ENCODE measurements around the gene FSTL4. TPM values are rescaled to one million over a fixed set of nuclear protein-coding genes. Genes with fewer than 3 reads are reported as not detected.

FSTL4 gene
- total RNA-seq, 1 experiment from 2014 or later: 1.1 TPM

DNA sequence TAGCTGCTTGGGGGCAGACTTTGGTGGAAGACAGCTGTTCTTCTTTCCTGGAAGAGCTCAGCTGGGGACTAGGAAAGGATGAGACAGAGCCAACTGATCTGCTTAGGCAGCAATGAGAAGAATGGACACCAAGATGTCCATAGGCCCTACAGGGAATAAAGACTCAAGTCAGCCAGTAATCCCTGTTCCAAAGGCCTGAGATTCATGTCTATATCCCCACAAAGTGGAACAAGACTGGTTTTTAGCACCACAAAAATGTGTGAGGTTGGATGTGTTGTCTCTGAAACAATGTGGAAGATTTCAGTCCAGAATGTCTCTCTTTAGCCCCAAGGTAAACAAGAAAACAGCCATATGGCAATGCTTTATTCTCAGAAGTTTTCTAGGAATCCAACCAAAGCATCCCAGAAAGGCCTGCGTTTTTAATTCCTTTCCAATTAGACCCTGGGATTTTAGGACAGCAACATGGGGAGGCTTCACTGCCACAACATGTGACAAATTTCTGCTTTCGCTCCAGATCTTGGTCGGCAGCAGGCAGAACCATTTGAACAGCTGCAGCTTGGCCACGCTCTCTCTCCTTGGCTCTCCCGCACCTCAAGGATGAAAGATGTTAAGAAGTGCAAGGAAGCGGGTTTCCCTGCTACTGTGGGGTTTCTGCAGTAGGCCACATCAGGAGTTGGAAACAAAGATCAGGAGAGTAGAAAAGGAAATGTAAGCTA, 245.1 kb downstream of the FSTL4 start:
- DNase-seq (ENCODE audit: low spot score): no peak

DNA sequence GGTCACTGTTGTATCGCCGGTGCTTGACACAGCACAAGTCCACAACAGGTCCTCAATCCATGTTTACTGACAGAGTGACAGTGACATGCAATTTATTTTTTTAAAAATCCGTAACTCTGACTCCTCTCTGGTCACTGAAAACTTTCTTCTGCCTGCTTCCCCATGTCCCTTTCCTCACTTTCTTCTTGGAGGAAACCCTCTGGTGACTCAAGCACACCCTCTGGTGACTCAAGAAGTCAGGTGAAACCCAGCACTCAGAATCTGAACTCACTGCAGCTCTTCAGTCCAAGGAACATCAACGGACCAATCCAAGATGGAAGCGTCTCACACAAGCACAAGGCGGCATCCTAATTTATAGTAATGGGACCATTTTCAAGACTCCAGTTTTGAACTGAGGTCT, 245.9 kb downstream of the FSTL4 start:
- no peak for DNase-seq (ENCODE audit: low spot score)

DNA sequence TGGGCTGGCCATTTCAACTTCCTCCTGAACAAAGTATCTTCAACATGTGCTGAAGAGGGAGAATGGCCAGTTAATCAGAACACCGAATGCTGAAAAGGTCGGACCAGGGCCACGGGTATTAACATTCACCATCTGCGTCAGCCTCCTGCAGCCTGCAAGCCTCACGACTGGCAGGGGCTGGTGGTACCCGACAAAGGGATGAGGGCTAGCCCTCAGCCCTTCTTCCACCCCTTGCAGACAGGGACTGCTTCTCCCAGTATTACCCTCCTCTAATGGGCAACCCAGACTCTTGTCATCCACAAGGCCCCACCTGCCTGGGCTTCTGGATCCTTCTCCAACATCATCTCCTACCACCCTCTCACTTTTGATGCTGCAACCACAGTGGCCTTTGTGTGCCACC, 246.6 kb downstream of the FSTL4 start:
- DNase-seq (ENCODE audit: low spot score): no peak

DNA sequence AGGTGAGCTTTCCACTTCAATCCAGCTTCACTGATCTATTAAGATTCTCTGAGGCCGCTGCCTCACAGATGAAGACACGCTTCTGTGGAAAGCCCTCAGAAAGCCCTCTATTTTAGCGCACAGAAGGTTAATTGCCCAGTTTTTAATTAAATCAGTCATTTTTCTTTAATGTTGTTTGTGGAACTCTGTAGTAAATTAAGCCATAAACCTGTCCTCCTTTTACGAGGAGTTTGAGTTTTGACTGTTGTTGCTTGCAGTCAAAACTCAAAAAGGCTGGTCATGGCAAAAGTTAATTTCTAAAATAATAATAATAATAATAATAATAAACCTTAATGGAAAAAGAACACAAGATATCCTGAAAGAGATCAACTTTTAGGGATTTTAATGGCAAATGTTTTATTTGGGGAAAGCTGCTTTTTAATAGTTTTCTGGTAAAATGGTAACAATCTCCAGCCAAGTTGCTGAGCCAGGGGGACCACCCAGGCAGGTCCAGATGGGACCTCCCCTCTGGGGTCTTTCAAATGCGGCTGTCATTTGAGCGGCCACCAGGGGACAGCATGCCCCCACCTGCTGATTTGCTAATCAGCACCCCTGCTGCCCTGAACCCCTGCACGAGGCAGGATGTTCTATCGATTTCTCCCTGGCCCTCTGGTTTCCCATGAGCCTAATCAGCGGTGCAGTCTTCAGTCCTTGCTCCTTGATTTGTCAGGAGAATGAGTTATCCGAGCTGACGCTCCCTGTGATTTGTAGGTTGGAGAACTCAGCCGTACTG, 247.2 kb downstream of the FSTL4 start:
- no peak for DNase-seq (ENCODE audit: low spot score)

DNA sequence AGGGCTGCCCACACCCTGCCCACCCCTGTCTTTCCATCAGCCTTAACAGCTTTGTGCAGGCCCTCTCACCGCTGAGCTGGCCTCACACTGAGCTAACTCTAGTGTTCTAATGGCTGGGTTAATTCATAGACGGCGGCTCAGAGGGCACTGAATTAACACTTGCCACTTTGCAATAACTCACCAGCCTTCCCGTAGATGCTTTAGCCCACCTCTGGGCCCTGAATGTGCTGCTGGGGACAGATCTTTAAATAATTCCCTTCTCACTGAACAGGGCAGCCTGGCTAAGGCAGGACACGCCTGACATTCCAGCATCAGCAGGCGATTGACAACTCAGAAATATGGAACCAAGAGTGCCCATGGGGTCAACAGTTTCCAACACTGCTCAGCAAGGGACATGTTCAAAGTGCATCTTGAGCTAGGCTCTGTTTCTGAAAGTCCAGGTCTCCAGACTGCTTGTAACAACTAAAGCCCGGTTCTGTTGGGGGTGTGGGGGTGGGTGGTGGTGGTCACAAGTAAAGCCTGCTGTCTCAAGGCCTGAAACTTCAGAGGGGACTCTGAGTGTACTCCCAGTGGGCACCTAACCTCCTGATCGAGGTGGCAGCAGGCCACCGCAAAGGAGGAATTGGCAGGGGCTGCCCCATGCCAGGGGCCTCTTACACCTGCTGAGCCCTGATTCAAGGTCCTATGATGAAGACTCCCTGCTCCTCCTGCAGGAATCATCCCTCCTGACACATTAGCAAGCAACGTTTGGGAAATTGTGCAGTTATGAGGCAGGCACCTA, 248.3 kb downstream of the FSTL4 start:
- no peak for DNase-seq (ENCODE audit: low spot score)

DNA sequence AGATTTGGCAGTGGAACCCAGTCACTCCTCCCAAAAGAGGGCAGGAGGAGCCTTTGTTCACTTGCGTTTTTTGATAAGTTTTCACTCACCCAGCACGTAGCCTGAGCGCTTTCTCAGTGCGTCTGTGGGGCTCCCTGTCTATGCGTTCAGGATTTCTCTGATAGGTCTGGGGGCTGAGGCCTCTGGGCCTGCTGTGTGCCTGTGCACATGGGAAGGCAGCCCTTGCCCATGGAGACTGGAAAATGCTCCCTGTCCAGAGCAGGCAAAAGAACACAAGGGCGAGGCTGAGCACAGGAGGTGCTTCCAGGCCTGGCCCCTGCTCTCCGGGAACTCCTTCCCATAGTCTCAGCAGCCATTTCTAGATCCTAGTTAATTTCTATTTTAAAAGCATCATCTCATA, 249.9 kb downstream of the FSTL4 start:
- no peak for DNase-seq (ENCODE audit: low spot score)

DNA sequence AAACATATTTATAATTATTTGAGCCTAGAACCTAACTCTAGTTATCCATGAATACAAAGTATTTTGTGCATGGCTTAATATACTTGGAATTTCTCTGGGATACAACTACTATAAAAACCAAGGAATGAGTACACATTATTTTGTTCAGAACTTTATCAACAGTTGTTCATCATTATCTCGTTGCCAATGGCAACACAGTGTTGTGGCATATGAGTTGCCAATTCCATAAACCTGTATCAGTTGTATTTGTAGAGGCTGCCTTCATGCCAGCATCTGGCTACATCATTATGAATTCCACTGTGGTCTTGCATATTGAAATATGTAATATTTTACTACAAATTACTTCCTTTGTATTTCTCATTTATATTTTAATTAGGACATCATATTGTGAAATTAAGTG, 250.4 kb downstream of the FSTL4 start:
- DNase-seq (ENCODE audit: low spot score): no peak

DNA sequence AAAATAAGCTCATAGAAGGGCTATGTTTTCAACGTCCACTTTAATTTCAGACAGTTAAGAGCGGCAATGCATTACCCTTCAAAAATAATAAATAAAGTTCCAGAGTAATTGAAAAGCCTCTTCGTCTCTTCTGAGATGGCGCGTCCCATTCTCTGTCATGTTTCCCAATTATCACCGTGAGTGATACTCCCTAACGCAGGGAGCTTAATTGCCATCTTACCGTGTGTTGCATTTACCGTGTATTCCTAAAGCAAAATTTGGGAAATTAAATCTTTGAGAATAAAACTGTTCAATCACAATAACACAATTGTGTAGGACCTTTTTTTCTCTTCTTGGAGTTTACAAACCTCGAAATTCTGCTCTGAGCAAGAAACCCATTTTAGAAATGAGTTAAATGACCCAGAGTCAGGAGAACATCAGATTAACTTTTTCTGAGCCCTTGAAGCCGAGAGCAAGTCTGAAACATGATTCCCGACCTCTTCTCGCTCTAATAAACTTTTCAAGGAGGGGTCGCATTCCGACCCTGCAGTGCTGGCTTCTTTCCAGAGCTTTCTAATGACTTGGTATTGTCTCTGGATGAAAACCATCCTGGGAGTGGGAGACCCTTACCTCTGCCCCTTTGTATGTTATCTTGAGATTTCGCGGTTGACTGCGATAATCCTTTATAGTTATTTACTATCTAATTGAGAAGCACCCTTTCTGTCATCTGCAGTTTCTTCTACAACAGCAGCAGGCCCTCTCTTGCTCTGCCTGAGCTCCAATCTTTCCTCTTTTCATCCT, 251.5 kb downstream of the FSTL4 start:
- no peak for DNase-seq (ENCODE audit: low spot score)

DNA sequence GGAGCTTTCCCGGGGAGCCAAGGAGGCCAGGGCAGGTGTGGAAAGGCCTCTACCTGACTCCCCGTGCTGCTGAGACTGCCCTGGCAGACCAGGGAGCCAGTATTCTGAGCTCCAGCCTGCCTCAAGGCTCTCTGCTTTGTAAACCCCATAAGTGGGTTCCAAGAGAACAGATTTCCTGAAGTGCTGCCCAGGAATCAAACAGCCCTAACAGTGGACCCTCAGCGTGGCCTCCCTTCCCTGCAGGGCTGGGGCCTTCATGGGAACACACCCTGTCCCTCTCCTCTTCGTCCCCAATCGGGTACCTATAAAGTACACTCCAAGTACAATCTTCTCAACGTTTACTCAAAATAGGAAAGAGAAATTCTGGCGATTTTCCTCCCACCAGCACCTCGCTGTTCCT, 252.5 kb downstream of the FSTL4 start:
- DNase-seq (ENCODE audit: low spot score): no peak

DNA sequence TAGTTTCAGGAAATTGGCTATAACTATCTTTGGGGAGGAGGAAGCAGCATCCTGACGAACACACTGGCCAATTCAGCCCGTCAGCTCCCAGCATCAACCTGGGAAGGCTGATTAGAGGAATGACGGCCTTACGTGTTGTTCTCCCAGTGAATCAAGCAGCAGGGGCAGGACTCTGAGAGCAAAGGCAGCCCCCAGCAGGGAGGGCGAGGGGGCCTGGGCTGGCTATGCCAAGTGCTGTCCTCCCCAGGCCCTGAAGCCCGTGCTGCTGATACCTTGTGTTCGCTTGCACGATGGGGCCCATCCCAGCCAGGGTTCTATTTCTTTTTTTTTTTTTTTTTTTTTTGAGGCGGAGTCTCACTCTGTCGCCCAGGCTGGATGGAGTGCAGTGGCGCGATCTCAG, 254.1 kb downstream of the FSTL4 start:
- no peak for DNase-seq (ENCODE audit: low spot score)

DNA sequence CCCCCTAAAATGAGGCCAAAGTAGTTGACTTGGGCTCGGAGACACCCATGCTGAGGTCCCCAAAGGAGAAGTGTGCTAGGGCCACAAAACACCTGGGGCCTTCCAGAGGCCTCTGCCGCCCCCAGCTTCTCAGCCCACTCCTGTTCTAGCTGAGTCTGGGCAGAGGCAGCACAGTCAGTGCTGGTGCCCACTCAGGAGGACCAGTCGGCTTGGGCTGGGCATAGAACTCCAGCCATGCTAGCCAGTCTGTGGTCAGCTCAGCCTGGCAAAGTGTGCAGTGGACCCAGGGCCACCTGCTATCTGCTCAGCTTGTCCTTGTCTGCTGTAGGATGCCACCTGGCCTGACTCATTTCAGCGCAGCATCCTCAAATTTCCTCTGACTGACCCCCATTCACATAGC, 254.6 kb downstream of the FSTL4 start:
- no peak for DNase-seq (ENCODE audit: low spot score)

DNA sequence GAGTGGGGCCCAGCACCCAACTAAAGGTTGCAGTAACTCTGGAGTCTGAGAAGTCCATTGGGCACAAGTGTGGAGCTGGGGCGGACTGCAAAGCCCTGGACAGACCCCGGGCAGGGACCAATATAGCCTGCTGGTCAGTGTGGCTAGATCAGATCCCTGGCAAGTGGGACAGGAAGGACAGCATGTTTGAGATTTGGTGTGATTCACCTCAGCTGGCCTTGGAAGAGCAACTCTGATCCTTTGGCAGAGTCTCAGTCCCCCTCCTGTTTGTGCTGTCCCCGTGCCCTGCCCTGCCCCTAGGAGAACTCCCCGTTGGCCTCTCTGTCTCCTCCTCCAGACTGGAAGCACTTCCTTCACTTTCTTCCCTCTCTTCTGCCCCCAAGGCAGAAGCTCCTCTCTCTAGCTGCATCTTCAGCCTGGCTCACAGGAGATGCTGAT, 255.3 kb downstream of the FSTL4 start:
- no peak for DNase-seq (ENCODE audit: low spot score)

DNA sequence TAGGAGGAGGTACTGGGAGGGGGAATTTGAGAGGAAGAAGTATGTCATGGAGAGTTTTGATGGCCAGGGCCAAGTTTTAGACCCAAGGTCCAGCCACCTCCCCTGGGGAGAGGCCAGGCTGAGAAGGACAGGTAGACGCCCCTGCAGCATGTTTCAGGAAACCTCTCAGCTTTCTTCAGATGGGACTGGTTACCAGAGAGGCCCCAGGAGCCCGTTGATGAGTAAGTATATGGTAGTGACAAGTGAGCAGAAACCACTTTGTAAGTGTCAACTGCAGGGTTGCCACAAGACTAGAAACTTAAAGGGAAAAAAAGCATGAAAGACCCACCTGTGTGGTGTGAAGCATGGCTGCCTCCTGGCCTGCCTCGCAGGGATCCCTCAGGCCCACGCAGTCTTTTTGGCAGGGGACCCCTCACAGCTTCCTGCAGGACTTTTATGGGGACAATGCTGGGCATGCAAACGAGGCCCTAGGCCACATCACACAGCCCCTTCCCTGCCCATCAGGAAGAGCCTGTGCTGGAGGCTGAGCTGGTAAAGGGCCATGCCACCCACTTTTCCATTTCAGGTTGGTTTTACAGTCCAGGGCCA, 255.9 kb downstream of the FSTL4 start:
- no peak for DNase-seq (ENCODE audit: low spot score)

DNA sequence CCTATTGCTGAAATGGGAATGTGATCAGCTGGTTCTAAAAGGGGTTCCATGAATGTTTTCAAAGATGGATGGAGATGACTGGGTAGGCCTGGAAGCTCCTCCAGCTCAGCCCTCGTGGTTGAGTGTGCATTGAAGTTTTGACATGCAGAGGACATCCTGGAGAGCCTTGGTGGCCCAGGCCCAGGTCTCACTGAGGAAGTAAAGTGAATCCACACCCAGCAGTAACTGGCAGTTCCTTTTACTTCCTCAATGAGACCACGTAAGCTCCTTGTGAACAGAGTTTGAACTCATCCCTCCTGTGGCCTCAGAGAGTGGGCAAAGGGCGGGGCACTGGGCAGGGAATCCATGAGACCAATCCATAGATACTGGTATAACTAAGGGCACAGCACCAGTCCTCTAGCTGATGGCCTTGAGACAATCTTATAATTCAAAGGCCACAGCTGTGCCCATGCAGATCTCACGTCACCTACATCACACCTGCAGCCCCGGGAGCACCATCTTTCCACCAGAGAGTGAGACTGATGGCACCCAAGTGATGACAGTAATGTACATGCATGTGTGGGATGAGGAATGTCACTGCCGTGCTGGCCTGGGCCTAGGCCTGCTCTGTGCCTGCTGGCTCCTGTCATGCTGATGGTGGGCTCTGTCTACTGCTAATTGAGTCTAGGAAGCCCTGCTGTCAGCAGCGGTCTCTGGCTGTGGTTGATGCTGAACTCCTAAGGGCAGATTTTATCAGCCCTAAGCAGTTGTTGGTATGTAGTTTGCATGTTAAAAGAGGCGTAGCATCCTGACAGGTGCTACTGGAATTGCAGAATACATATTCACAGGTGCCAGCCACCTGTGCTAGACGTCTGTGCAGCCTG, 257.8 kb downstream of the FSTL4 start:
- no peak for DNase-seq (ENCODE audit: low spot score)

DNA sequence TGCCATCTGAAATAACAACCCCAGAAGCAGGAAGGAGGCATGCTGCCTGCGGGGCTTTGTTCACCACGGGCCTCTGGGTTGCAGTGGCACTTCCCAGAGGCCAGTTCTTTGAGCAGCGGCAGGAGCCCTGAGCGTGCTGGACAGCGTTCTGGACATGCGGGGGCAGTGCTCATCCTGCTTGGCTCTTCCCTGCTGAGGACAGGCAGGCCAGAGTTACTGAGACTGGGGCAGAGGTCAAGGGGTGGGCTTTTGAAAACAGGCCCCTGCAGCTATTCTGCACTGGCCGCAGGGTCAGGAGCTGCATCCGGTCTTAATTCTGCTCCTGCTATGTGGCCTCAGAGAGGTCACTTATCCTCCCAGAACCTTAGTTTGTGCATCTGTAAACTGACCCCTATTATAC, 258.6 kb downstream of the FSTL4 start:
- DNase-seq (ENCODE audit: low spot score): no peak

DNA sequence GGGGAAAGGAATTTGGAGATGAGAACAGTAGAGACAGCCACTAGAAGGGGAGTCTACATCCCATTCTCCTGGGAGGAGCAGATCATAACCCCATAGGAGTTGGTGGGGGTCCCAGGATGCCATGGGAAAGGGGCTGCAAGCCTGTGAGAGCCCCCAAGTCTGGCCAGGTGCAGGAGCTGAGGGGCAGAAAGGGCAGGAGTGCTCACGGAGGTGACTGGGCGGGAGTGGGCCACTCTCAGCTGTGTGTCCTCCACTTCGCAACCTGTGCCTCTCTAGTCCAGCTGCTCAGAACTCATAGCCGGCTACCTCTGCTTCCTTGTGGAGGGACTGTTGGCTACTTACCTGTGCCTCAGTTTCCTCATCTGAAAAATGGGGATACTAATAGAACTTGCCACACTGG, 263.9 kb downstream of the FSTL4 start:
- DNase-seq (ENCODE audit: low spot score): no peak

DNA sequence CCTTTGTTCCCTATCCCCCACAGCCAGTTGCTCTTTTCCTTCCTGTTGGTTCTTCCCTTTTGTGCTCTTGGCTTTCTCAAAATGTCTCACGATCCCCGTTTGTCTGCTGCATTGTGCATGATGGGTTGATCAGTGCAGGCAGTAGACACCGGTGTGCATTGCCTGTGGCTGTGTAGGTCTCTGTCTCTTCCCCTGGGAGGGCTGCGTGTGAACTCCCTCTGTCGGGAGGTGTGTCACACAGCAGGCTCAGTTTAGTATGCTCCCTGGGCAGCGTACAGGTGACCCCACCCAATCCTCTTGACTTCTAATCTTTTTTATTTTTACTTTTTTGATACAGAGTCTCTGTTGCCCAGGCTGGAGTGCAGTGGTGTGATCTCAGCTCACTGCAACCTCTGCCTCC, 265.3 kb downstream of the FSTL4 start:
- DNase-seq (ENCODE audit: low spot score): no peak

DNA sequence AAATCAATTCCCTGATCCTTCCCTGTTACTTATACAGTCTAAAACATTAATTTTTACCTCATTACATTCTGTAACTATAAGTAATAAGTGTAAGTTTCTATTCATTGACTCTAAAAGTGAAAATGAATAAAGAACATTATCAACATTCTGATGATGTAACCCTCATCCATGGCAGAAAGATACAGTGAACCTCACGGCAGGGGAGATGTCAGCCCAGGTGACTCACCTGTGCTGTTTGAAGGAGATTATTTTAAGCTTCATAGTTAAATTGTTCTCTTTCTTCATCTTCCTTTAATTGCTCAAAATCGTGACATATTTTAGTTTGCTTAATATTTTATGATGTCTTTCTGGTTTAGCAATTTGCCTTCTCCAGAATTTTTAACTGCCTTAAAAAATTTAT, 268.1 kb downstream of the FSTL4 start:
- no peak for DNase-seq (ENCODE audit: low spot score)

DNA sequence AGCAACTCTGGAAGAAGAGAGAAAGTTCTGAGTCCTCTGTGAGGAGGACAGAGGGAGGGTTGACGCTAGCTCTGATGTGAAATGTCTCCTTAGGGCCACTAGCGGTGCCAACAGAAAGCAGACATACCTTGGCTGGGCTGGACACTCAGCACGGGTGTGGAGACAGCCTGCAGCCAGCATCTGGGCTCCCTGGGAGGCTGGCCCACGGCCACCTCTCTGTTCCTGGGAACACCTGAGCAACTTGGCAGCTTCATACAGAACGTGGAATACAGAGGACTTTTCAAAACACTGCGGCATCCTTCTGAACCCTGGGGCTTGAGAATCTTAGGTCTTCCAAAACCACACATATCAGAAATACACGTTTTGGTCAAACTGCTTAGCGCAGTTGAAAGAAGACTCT, 269.1 kb downstream of the FSTL4 start:
- no peak for DNase-seq (ENCODE audit: low spot score)

DNA sequence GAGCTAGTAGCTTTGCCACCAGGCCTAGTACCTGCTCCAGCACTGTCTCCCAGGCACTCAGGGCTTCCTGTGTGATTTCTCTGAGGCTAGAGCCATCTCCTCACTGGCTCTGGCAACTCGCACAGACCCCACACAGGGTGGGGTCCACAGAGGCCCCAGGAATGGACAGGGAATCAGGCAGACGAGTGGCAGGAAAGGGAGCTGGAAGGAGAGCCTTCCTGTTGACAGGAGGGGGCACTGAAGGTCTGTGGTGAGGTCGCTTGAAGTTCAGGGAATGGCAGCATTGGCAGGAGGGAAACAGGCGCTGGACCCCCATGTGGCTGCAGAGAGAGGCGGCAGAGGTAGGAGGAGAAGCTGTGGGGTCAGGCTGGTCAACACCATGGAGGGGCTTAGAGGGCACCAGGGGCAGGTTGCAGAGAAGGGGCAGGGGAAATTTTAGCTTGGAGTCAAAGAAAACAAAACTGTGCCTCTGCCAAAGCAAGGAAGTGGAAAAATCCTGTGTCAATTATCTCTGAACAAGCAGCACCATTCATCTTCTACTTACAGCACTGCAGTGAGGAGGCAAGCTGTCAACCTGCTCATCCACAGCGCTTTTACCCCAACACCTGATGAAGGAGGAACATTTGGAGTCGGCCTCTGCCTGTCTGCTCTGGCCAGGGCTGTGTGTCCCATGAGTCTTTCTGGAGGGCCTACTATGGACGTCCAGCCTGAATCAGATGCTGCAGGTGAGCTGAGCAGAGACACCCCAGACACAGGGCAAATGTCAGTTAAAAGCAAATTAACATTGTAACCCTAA, 270.2 kb downstream of the FSTL4 start:
- DNase-seq (ENCODE audit: low spot score): no peak

Data from A172 (cell line).